Activated CD4-positive, alpha-beta T cell treated with anti-CD3 and anti-CD28 coated beads, Interleukin-2, amount 50 U/mL, for 4 hours (primary cell): Measurements from ENCODE around the gene AQP2.

ENCODE experiments used
- DNase-seq, 2 experiments: peaks; one replicate each; pipeline ENCODE4 v3.0.0-alpha.2; 2020

The AQP2 gene

DNA sequence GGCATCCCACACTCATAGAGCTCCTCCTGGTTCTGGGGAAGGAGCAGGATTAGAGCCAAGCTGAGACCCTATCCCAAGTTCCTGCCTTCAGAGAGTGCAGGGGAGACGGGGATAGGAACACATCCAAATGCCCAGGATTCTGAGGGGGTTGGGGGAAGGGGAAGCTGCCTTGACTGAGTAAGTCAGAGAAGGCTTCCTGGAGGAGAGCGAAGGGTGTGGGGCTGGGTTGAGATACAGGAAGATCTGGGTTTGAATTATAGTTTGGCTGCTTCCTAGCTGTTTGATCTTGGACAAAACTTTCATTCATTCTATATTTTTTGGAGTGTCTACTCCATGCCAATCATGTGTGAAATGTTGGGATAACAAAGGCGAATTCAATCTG is 8.0 kb upstream of the AQP2 start:
- no peak for DNase-seq

GRCh38 chr12:49942921-49943624 is 7.5 kb upstream of the AQP2 start:
- no peak for DNase-seq

- DNase-seq = no peak
Measured at GRCh38 chr12:49943625-49943960, 6.9 kb upstream of the AQP2 start.

DNA sequence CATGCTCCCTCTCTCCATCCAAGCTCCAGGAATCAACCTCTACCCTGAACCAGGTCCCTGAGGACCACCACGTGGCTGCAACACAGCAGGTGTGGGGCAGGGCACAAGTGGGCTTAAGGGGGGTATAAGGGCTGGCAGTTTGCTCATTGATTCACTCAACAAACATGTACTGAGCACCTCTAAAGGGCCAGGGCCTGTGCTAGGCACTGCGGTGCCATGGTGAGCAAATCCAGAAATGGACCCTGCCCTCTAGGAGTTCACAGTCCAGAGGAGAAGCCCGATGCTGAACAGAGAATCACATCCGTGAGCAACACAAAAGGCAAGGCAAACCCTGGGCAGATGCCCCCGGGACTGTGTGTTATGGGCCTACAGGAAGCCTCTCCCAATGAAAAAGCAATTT is 6.5 kb upstream of the AQP2 start:
- DNase-seq = no peak

DNA sequence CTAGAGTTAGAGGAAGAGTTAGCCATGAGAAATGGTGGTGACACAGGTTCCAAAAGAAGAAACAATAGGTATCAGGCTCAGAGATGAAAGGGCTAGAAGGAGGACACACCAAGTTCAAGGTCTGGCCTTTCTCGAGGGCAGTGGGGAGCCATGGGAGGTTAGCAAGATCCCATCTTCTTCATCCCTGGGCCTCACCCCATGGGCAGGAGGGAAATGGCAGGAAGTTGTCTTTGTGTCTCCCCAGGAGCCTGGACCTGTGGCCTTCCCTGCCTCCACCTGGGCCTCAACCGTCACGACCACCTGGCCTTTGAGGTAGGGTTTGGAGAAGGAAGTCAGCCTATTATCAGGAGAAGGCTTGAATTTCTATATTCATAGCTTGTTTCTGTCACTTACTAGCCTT is 5.8 kb upstream of the AQP2 start:
- DNase-seq = no peak

DNA sequence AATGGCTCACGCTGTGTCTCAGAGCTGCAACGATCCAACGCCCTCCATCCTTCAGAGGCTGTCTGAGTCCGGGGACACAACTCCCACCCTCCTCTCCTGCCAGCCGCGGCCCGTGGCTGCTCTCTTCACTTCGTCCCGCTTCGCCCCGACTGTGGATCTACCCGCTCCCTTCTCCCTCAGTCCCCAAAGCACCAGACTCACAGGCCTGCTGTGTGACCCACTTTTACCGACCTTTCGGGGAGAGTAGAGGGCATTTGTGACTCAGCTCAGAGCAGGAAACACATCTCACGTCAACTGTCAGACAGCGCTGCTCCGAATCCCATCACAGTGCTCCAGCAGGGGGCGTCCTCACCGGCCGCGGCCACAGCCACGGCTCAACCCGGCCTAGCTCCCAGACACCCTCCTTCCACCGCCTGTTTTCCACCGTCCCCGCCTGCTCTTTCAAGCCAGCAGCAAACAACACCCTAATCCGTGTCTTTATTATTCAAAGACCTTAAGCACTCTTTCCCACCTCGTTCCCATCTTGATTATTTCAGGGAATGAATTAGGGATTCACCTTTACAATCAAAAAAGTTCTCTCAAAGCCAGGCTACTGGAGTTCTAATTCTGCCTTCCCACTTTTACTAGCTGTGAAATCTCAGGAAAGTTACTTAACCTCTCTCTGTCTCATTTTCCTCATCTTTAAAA is 5.0 kb upstream of the AQP2 start:
- DNase-seq = peak; percentile 85 to 87

- no peak for DNase-seq
Measured at GRCh38 chr12:49946086-49946485, 4.5 kb upstream of the AQP2 start.

GRCh38 chr12:49946497-49946896 is 4.0 kb upstream of the AQP2 start:
- DNase-seq = no peak

- no peak for DNase-seq
Measured at GRCh38 chr12:49947593-49948226, 2.8 kb upstream of the AQP2 start.

GRCh38 chr12:49948866-49949845 is 1.4 kb upstream of the AQP2 start:
- no peak for DNase-seq

DNA sequence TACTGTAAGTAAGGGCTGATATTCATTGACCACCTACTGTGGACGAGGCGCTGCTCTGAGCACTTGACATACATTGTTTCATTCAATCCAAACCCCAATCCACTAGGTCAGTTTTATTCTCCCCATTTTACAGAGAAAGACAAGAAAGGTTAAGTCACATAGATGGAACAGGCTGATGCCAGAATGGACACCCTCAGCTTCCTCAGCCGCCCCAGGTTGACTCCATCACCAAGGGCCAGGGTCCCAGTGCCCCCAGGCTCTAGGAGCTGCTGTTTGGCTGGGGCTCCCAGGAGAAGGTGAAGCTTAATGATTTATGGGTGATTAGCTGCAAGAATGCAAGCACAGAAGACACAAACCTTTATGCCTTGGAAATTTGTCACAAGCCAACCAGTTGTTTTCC is 671 bp upstream of the AQP2 start:
- DNase-seq = no peak

DNA sequence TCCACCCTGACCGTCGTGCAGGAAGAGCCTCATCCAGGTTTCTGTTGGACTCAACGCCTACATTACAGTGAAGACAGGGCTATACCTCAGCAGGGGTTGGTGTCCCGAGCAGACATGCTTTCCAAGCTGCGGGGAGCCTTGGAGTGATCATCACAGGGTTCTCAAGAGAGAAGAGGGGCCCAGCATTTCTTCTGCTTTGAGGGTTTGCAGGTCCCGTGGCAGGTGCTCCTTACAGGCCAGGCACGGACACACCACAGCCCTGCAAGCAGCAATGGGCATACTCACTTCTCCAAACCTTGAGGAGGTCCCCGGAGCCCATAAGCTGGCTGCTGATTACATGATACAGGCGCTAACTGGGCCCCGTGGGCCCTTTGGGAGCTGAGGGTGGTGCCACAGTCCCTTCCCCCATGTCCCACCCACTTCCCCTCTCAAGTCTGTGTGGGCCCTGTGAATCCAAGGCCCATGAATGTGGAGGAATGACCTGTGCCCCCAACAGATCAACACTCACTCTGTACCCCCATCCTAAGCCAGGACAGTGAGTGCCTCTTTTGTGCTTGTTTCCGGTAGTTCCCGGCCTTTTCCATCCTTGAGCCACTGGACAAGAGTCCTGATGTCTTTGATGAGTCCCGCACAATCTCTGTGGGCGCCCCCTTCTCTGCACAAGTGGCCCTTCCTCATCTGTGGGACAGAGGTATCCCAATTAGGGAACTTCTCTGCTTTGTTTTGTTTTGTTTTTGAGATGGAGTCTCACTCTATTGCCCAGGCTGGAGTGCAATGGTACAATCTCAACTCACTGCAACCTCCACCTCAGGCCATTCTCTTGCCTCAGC is 1.1 kb downstream of the AQP2 start:
- no peak for DNase-seq

DNA sequence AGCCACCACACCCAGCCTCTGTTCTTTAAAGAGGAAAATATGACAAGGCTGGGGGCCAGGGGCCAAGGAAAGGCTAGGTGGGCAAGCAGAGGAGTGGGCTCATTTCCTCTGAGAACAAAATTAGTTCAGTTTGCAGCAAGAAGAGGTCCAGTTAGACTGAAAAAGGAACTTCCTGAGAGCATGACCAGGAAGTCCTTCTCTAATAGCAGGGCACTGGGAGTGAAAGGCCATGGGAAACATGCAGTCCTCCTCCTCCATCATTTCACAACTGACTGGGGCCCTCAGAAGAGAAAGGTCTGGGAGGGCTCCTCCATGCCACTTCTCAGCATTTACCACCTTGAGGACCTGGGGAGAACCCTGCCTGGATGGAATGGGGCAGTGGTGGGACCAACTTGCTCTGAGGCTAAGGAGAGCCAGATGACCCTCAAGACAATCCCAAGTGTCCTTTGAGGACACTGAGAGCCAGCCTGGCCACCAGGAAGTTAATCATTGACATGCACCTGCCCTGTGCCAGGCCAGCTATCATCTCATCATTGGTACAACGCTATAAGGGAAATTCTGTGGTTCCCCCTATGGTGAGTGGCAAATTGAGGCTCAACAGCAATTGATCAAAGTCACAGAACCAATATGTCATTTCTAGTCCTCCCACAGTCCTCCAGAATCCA is 2.0 kb downstream of the AQP2 start:
- DNase-seq = no peak

DNA sequence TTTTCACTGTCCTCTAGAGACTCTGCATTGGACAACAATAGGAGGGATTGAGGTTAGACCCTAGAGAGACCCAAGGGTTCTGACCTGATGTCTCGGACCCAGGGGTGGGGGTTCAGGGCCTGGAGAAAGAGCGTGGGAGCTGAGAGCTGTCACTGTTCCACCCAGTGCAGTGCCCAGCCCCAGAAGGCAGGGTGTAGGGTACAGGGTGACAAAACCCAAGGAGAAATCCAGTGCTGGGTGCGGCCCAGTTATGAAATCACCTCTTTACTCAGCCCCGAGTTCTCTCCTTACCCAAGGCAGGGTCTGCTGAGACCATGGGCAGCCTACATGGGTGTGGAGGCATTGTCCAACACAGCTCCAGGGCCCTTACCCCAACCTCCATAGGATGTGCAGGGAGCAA is 2.6 kb downstream of the AQP2 start:
- no peak for DNase-seq

GRCh38 chr12:49953961-49954846 is 3.7 kb downstream of the AQP2 start:
- DNase-seq = no peak

GRCh38 chr12:49954863-49955830 is 4.6 kb downstream of the AQP2 start:
- DNase-seq = no peak

- DNase-seq = no peak
Measured at GRCh38 chr12:49955899-49956662, 5.5 kb downstream of the AQP2 start.
